ENCODE data around the gene CCDC148. TPM values are rescaled to one million over a fixed set of nuclear protein-coding genes. Genes with fewer than 3 reads are reported as not detected.

CCDC148 gene
- total RNA-seq, 4 donors from 2014 or later: 0.19 to 0.31 TPM; not detected in 2

- intact Hi-C loops (cut with DNase I): no loop called here
- TF ChIP-seq POLR2A (IDR thresholded peaks at IDR 0.05): no peak
- TF ChIP-seq CTCF (IDR thresholded peaks at IDR 0.05): no peak
- Histone ChIP-seq H3K9me3 (no peaks in the 10 kb centered on the region), H3K4me1 (no peaks in the 10 kb centered on the region), H3K36me3 (no peaks in the 10 kb centered on the region), H3K27ac (no peak overlapping the region), H3K27me3 (no peaks in the 10 kb centered on the region), H3K4me3 (no peak overlapping the region)
- no peak for DNase-seq
- 82 to 86% methylated on average over 2 of the region's 2 CpGs for WGBS, 2 donors
These were observed 325.6 kb downstream of the CCDC148 start for GRCh38 chr2:158130832-158131473.

- DNase-seq: no peak
- Histone ChIP-seq H3K4me3 (no peak overlapping the region), H3K27ac (no peak overlapping the region), H3K9me3 (no peaks in the 10 kb centered on the region), H3K4me1 (no peaks in the 10 kb centered on the region), H3K36me3 (no peaks in the 10 kb centered on the region), H3K27me3 (no peaks in the 10 kb centered on the region)
- intact Hi-C loops (cut with DNase I): no loop called here
- TF ChIP-seq POLR2A (IDR thresholded peaks at IDR 0.05): no peak
- TF ChIP-seq CTCF (IDR thresholded peaks at IDR 0.05): no peak
- 76 to 78% methylated on average over 4 to 5 of the region's 5 CpGs for WGBS, 2 donors
These were observed 327.5 kb downstream of the CCDC148 start for GRCh38 chr2:158129037-158129436.

- no peaks in the 10 kb centered on the region for H3K27me3 ChIP-seq
- no peaks in the 10 kb centered on the region for H3K4me1 ChIP-seq
- H3K27ac ChIP-seq: no peak overlapping the region
- 35 to 67% methylated on average over 2 of the region's 2 CpGs for WGBS, 2 donors
- no peak for DNase-seq
- no peaks in the 10 kb centered on the region for H3K9me3 ChIP-seq
- intact Hi-C loops (cut with DNase I): no loop called here
- TF ChIP-seq POLR2A (IDR thresholded peaks at IDR 0.05): no peak
- H3K36me3 ChIP-seq: no peaks in the 10 kb centered on the region
- H3K4me3 ChIP-seq: no peak overlapping the region
These were observed 328.2 kb downstream of the CCDC148 start for GRCh38 chr2:158128168-158128973.

- Histone ChIP-seq H3K36me3 (no peaks in the 10 kb centered on the region), H3K4me1 (no peaks in the 10 kb centered on the region), H3K27ac (no peak overlapping the region), H3K4me3 (no peak overlapping the region), H3K27me3 (no peaks in the 10 kb centered on the region), H3K9me3 (no peaks in the 10 kb centered on the region)
- WGBS, 2 donors: 61 to 65% methylated on average over 1 of the region's 1 CpG
- TF ChIP-seq POLR2A (IDR thresholded peaks at IDR 0.05) (no peak), CTCF (IDR thresholded peaks at IDR 0.05) (no peak)
- DNase-seq: no peak
- intact Hi-C loops (cut with DNase I): no loop called here
These were observed 329.2 kb downstream of the CCDC148 start for GRCh38 chr2:158127380-158127804.

- Histone ChIP-seq H3K27me3 (no peaks in the 10 kb centered on the region), H3K27ac (no peak overlapping the region), H3K9me3 (no peaks in the 10 kb centered on the region), H3K4me1 (no peaks in the 10 kb centered on the region), H3K36me3 (no peaks in the 10 kb centered on the region), H3K4me3 (no peak overlapping the region)
- TF ChIP-seq POLR2A (IDR thresholded peaks at IDR 0.05) (no peak), CTCF (IDR thresholded peaks at IDR 0.05) (no peak)
- WGBS, 2 donors: 74 to 81% methylated on average over 5 of the region's 5 CpGs
- intact Hi-C loops (cut with DNase I): no loop called here
- no peak for DNase-seq
These were observed 330.6 kb downstream of the CCDC148 start for GRCh38 chr2:158125756-158126498.

Data from esophagus squamous epithelium (tissue), 5 donors.